GM21723 (cell line): ENCODE measurements around the gene SNRPD3.

Experiments used
- ATAC-seq: cut with Tn5 transposase; IDR thresholded peaks from one replicate; pipeline ENCODE4 v1.9.1; 2021; ENCODE audit warnings: mild to moderate bottlenecking, moderate library complexity; ENCODE audit not compliant: unreplicated experiment

SNRPD3 gene

GRCh38 chr22:24565077-24565476 lies 9.3 kb downstream of the SNRPD3 start:
- ATAC-seq = no peak

DNA sequence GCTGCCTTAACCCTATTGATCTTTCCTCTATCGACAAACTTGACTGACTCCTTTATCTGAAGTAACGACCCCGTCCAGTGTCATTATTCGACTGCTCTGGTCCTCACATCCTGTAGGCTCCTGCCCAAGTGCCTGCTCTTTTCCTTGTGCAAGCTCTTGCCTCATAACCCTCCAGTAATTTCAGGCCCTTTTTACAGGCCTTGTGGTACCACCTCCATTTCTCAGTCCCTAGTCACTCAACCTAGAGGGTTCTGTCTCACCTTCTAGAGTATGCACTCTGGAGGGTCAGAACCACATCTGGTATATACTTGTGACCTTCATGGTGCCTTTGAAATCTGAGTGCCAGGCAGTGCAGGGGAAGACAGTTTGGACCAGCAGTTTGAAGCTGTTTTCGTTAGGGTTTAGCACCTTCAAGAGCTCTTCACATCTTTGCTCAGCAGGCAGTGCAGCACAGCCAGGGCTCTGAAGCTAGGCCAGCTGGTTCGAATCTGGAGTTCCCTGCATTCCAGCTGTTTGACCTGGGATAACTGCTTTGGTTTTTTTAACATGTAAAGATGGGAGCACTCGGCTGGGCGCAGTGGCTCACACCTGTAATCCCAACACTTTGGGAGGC lies 11.2 kb downstream of the SNRPD3 start:
- ATAC-seq = no peak

GRCh38 chr22:24567668-24568067 lies 11.9 kb downstream of the SNRPD3 start:
- ATAC-seq = no peak

GRCh38 chr22:24571266-24571665 lies 15.5 kb downstream of the SNRPD3 start:
- no peak for ATAC-seq

DNA sequence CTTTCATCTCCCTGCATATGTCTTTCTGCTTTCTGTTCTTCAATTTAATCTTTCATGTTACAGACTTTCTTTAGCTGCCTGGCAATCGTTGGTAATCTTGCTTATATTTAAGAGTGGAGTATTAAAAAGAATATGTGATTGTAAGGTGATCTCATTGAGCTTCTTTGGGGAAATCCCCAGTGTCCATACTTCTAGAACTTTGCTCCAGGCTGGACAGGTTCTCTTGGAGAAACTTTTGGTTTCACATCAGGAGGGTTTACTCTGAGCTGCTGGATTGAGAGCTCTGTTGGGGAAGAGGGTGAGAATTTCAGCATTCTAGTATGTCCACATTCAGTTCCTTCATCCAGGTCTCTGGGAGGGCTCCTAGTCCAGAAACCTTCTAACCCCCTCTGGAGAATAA lies 21.0 kb downstream of the SNRPD3 start:
- ATAC-seq = no peak

GRCh38 chr22:24578355-24579257 lies 22.8 kb downstream of the SNRPD3 start:
- no peak for ATAC-seq

DNA sequence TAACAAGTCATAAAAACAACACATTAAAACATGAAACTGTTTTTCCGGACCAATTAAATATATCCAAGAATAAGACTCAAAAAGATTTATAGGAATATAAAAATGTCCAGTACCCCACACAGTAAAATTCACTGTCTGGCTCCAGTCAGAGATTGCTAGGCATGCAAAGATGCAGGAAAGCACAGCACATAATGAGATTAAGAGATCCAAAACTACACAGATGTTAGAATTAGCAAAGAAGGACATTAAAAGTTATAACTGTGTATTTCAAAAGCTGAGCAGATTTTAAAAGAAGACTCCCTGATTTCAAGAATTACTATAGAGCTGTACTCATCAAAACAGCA lies 23.4 kb downstream of the SNRPD3 start:
- ATAC-seq = no peak

- no peak for ATAC-seq
Observed at GRCh38 chr22:24580276-24580675, 24.5 kb downstream of the SNRPD3 start.

- no peak for ATAC-seq
Observed at GRCh38 chr22:24582056-24582814, 26.4 kb downstream of the SNRPD3 start.

GRCh38 chr22:24583221-24584165 lies 27.7 kb downstream of the SNRPD3 start:
- no peak for ATAC-seq

GRCh38 chr22:24584166-24584790 lies 28.5 kb downstream of the SNRPD3 start:
- ATAC-seq = no peak

DNA sequence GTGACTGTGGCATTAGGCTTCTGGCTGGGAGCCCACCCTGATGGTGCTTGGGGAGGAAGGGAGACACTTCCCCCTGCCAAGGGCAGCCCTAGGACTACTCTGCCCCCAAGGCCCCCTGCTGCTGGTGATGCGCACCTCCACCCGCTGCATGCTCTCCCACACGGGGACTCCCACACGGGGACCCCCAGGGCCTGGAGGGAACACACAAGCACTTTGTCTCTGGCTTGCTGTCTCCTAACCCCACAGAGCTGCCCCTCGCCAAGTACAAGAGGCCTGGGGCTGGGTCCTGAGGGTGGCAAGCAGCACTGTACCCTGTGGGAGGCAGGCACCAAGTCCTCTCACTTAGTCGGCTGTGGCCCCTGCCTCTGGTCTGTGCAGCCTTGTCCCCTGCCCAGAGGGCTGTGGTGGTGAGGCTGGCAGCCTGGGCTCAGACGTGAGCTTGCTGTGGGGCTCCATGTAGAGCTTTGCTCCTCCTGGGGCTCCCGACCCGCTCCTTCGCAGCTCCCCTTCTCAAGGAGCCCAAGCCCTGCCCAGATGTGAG lies 29.1 kb downstream of the SNRPD3 start:
- ATAC-seq = no peak

DNA sequence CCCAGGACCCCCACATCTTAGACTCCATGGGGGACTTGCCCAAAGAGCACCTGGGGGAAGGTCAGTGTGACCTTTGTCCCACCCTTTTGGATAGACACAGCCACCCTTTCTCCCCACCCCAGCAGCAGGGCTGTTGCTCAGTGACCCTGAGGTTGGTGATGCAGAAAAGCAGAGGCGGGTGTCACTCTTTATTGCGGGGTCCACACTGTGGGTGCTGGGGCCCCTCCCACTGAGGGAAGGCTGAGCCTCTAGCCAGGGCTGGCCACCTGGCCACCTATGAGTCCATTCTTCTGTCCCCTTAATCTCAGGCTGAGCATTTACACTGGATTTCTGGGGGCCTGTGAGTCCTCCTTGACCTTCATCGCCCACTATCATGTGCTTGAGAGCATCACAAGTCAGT lies 29.7 kb downstream of the SNRPD3 start:
- no peak for ATAC-seq

- ATAC-seq = no peak
Observed at GRCh38 chr22:24585927-24586546, 30.2 kb downstream of the SNRPD3 start.

DNA sequence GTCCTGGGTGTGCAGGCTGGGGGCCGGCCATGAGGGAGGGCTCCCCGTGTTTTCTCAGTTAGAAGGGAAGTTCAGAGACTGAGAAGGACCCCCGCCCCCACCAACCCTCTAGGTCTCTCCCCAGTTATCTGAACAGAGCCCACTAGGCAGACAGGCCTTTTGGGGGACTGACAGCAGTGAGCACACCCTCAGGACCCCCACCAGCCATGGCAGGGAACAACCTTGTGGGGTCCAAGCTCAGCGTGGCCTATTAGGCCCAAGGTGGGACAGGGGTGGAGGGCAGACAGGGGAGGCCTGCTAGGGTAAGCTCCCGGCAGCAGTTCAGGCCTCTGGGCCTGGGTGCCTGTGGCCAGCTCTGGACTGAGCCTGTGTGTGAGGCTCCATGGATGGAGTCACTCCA lies 31.5 kb downstream of the SNRPD3 start:
- ATAC-seq = no peak

DNA sequence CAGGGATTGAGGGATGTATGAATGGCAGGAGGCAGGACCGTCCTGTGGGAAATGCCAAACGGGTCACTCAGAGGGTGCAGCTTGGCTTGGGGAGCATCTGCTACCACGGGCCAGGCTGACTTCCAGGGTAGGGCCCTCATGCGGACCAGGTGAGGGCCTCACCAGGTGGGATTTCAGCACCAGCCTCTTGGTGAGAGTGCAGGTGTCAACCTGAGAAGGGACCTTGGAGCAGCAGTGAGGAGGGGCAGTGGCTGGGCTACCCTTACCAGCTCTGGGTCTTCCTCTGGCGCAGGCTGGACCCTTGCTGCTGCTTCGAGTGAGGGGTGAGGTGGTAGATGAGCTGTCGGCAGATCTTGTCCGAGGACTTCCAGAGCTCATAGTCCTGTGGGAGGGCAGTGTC lies 32.1 kb downstream of the SNRPD3 start:
- no peak for ATAC-seq

DNA sequence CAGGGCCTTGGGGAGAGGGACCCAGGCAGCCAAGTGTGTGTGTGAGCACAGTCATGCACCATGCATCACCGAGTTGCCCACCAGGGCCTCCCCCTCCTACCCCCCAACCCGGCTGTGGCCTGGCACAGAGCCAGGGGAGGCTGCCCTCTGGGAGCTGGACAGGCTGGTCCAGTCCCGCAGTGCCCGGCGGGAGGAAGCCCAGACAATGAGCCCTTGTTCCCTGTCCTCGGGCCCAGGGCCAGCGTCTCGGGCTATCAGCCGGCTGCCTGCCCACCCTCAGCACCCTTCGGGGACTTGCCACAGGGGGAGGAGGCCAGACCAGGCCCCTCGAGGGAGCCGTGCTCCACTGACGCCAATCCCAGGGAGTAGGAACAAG lies 32.6 kb downstream of the SNRPD3 start:
- no peak for ATAC-seq

- ATAC-seq = no peak
Observed at GRCh38 chr22:24588757-24589481, 33.1 kb downstream of the SNRPD3 start.

DNA sequence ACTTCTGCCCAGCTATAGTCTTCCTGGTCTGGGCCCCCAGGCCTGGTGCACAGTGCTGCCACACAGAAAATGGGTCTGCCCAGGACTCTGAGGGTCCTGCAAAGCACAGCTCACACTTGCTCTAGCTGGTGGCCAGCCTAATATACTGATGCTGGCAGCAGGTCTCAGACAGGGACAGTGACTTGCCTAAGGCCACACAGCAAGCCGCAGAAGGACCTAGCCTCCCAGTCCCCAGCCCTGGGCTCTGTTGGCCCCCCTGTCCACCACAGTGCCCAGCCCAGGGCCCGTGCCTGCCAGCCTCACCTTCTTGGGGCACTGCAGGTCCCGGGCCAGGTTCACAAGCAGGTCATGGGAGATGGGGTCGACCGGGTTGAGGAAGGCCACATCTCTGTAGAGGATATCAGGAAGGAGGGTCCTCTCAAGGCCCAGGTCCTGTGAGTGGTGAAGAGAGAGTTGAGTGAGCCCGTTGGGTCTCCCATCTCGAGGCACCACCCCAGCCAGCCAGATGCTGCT lies 33.8 kb downstream of the SNRPD3 start:
- ATAC-seq = no peak
